Measurements from ENCODE around the gene RECQL5.

DNA sequence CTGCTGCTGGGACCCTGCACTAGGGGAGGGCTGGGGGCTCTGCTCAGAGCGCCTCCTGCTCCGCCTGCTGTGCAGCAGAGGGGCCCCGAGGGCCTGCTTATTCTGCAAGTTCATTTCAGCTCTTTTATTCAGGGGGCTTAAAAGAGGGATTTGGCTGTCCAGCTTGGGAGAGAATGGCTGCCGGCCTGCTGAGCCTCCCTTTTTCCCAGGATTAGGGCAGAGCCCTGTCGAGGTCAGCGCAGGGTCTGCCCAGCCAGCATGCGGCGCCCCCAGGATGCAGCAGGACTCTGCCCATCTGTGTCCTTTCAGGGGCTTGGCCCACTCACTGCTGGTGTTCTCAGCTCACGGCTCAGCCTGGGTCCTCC lies 32.6 kb downstream of the RECQL5 start:
- TF ChIP-seq, protein P1, sequence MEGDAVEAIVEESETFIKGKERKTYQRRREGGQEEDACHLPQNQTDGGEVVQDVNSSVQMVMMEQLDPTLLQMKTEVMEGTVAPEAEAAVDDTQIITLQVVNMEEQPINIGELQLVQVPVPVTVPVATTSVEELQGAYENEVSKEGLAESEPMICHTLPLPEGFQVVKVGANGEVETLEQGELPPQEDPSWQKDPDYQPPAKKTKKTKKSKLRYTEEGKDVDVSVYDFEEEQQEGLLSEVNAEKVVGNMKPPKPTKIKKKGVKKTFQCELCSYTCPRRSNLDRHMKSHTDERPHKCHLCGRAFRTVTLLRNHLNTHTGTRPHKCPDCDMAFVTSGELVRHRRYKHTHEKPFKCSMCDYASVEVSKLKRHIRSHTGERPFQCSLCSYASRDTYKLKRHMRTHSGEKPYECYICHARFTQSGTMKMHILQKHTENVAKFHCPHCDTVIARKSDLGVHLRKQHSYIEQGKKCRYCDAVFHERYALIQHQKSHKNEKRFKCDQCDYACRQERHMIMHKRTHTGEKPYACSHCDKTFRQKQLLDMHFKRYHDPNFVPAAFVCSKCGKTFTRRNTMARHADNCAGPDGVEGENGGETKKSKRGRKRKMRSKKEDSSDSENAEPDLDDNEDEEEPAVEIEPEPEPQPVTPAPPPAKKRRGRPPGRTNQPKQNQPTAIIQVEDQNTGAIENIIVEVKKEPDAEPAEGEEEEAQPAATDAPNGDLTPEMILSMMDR (IDR thresholded peaks at IDR 0.05; ENCODE audit: poor library complexity, severe bottlenecking), result no peak
- no peak for TF ChIP-seq POLR2AphosphoS5 (IDR thresholded peaks at IDR 0.05)
- no peak for TF ChIP-seq EZH2 (IDR thresholded peaks at IDR 0.05; ENCODE audit: borderline replicate concordance, insufficient read depth, low read length, poor library complexity, severe bottlenecking)
- TF ChIP-seq EP300 (conservative IDR thresholded peaks at IDR 0.05; ENCODE audit: poor library complexity, severe bottlenecking), result no peak
- TF ChIP-seq MXI1 (conservative IDR thresholded peaks at IDR 0.05; ENCODE audit: poor library complexity, severe bottlenecking), result no peak
- no peak for TF ChIP-seq TAF1 (IDR thresholded peaks at IDR 0.05; ENCODE audit: low read depth)

All from neural cell (in vitro differentiated cells).